Small intestine (tissue), 7 donors: ENCODE data around the gene MAP3K2. TPM values are rescaled to one million over a fixed set of nuclear protein-coding genes. Genes with fewer than 3 reads are reported as not detected.

Experiments
- DNase-seq, 2 donors: peaks; one replicate each; pipeline versions ENCODE4 v3.0.0 to v3.0.0-alpha.2; 2013
- FAIRE-seq: peaks from 2 replicates; lab custom pipeline; 2012; peaks lifted over from hg19 to GRCh38; lab: Jason Lieb, UNC
- H3K27ac ChIP-seq, 3 donors: one replicate each; pipeline ENCODE4 v1.5.1; 2013; ENCODE audit warnings: low read length in 2 of 3, mild to moderate bottlenecking in 2 of 3, control low read depth in 1 of 3, inconsistent platforms in 1 of 3, low read depth in 1 of 3, moderate library complexity in 1 of 3
- H3K27me3 ChIP-seq, 3 donors: one replicate each; pipeline ENCODE4 v1.6.1; 2013; ENCODE audit warnings: low read length in 3 of 3, inconsistent platforms in 1 of 3; ENCODE audit not compliant: control insufficient read depth in 3 of 3, insufficient read depth in 3 of 3
- H3K36me3 ChIP-seq, 3 donors: one replicate each; pipeline ENCODE4 v1.6.1; 2013; ENCODE audit warnings: low read length in 3 of 3, inconsistent platforms in 1 of 3, low read depth in 1 of 3, mild to moderate bottlenecking in 1 of 3, moderate library complexity in 1 of 3; ENCODE audit not compliant: control insufficient read depth in 3 of 3, insufficient read depth in 2 of 3
- H3K4me1 ChIP-seq, 3 donors: one replicate each; pipeline ENCODE4 v1.6.1; 2013; ENCODE audit warnings: low read length in 2 of 3, inconsistent platforms in 1 of 3, low read depth in 1 of 3, mild to moderate bottlenecking in 1 of 3, moderate library complexity in 1 of 3; ENCODE audit not compliant: control insufficient read depth in 3 of 3, insufficient read depth in 2 of 3
- H3K4me3 ChIP-seq, 3 donors: one replicate each; pipeline ENCODE4 v1.5.1; 2013; ENCODE audit warnings: low read length in 3 of 3, control low read depth in 1 of 3, inconsistent platforms in 1 of 3, low read depth in 1 of 3, mild to moderate bottlenecking in 1 of 3, moderate library complexity in 1 of 3
- H3K9me3 ChIP-seq, 2 donors: one replicate each; pipeline ENCODE4 v1.6.1; 2013; ENCODE audit warnings: low read depth in 1 of 2, low read length in 1 of 2; ENCODE audit not compliant: control insufficient read depth in 2 of 2, insufficient read depth in 1 of 2
- WGBS, 3 donors: extraction: QIAGEN DNeasy Blood & Tissue Kit; methylation state at CpG; one replicate each; pipeline ENCODE4 v1.1.7; 2013; 5-methylcytosine and 5-hydroxymethylcytosine counted together
- polyA plus RNA-seq, 4 donors: library from polyadenylated mRNA; stranded (reverse) in 3 of 4; unstranded in 1 of 4; fragments of 200-250 nt in 3 of 4; fragments of 120-200 nt in 1 of 4; gene quantifications; one replicate each; pipeline versions ENCODE4 v1.2.1 to v1.2.3, GENCODE V29; 2013
- donor health status: healthy with polysubstance abuse.
- donor health status: control.
- donor health status: control.
- donor health status: Bipolar disorder and iron deficiency.
- donor health status: healthy.

Gene MAP3K2
- polyA plus RNA-seq, 4 donors, result 6.7 to 29.0 (median 10.8) TPM

GRCh38 chr2:127428057-127428814 is 40.5 kb upstream of the MAP3K2 start:
- 91 to 95% (median 93%) methylated on average over 36 of the region's 36 CpGs for WGBS, 3 donors

GRCh38 chr2:127427376-127428056 is 39.7 kb upstream of the MAP3K2 start:
- no peak for FAIRE-seq
- WGBS, 3 donors, result 82 to 88% (median 83%) methylated on average over 7 of the region's 7 CpGs

More at GRCh38 chr2:127428057-127428814, 40.5 kb upstream of the MAP3K2 start:
- FAIRE-seq (no peak), DNase-seq (no peak)
- no peak overlapping the region for H3K27ac ChIP-seq
- H3K9me3 ChIP-seq, result no peaks in the 10 kb centered on the region
- H3K4me3 ChIP-seq, result no peak overlapping the region
- peaks cover 0 to 23% (median 0%) of the 10 kb centered on the region in 3 donors for H3K36me3 ChIP-seq
- H3K27me3 ChIP-seq, result peaks cover 0 to 6% (median 0%) of the 10 kb centered on the region in 3 donors
- H3K4me1 ChIP-seq, result peaks cover 0 to 3% (median 0%) of the 10 kb centered on the region in 3 donors

GRCh38 chr2:127426501-127427354 is 39.0 kb upstream of the MAP3K2 start:
- DNase-seq, result no peak
- peaks cover 0 to 15% (median 5%) of the 10 kb centered on the region in 3 donors for H3K27me3 ChIP-seq
- FAIRE-seq, result no peak
- no peak overlapping the region for H3K4me3 ChIP-seq
- no peak overlapping the region for H3K27ac ChIP-seq
- peaks cover 0 to 5% (median 0%) of the 10 kb centered on the region in 3 donors for H3K4me1 ChIP-seq
- H3K36me3 ChIP-seq, result peaks cover 0 to 23% (median 0%) of the 10 kb centered on the region in 3 donors
- no peaks in the 10 kb centered on the region for H3K9me3 ChIP-seq
- 90 to 94% (median 93%) methylated on average over 10 of the region's 10 CpGs for WGBS, 3 donors

More at GRCh38 chr2:127427376-127428056, 39.7 kb upstream of the MAP3K2 start:
- Histone ChIP-seq H3K27ac (no peak overlapping the region), H3K4me3 (no peak overlapping the region), H3K36me3 (peaks cover 0 to 23% (median 0%) of the 10 kb centered on the region in 3 donors), H3K4me1 (peaks cover 0 to 5% (median 0%) of the 10 kb centered on the region in 3 donors), H3K9me3 (no peaks in the 10 kb centered on the region), H3K27me3 (peaks cover 0 to 11% (median 0%) of the 10 kb centered on the region in 3 donors)
- no peak for DNase-seq

GRCh38 chr2:127425540-127426490 is 38.0 kb upstream of the MAP3K2 start:
- peaks cover 0 to 19% (median 0%) of the 10 kb centered on the region in 3 donors for H3K36me3 ChIP-seq
- H3K27ac ChIP-seq, result no peak overlapping the region
- H3K27me3 ChIP-seq, result peaks cover 0 to 15% (median 5%) of the 10 kb centered on the region in 3 donors
- WGBS, 3 donors, result 92 to 95% (median 93%) methylated on average over 16 of the region's 16 CpGs
- FAIRE-seq (no peak), DNase-seq (no peak)
- H3K4me1 ChIP-seq, result peaks cover 0 to 5% (median 0%) of the 10 kb centered on the region in 3 donors
- H3K4me3 ChIP-seq, result no peak overlapping the region
- no peaks in the 10 kb centered on the region for H3K9me3 ChIP-seq

GRCh38 chr2:127424598-127425520 is 37.1 kb upstream of the MAP3K2 start:
- FAIRE-seq, result no peak
- no peak for DNase-seq

GRCh38 chr2:127423880-127424279 is 36.1 kb upstream of the MAP3K2 start:
- Histone ChIP-seq H3K27me3 (peaks cover 0 to 15% (median 5%) of the 10 kb centered on the region in 3 donors), H3K36me3 (peaks cover 0 to 16% (median 0%) of the 10 kb centered on the region in 3 donors), H3K4me1 (peaks cover 0 to 5% (median 0%) of the 10 kb centered on the region in 3 donors), H3K4me3 (peak overlapping the region in 2 of 3 donors; percentile 48 to 50), H3K27ac (no peak overlapping the region), H3K9me3 (no peaks in the 10 kb centered on the region)
- no peak for DNase-seq
- no peak for FAIRE-seq
- 52 to 63% (median 61%) methylated on average over 1 of the region's 1 CpG for WGBS, 3 donors

More at GRCh38 chr2:127424598-127425520, 37.1 kb upstream of the MAP3K2 start:
- Histone ChIP-seq H3K4me3 (no peak overlapping the region), H3K9me3 (no peaks in the 10 kb centered on the region), H3K4me1 (peaks cover 0 to 5% (median 0%) of the 10 kb centered on the region in 3 donors), H3K27ac (no peak overlapping the region), H3K27me3 (peaks cover 0 to 15% (median 5%) of the 10 kb centered on the region in 3 donors), H3K36me3 (peaks cover 0 to 19% (median 0%) of the 10 kb centered on the region in 3 donors)
- 83 to 90% (median 86%) methylated on average over 13 of the region's 13 CpGs for WGBS, 3 donors
